ENCODE results near the gene RAB8B. TPM values are rescaled to one million over a fixed set of nuclear protein-coding genes. Genes with fewer than 3 reads are reported as not detected.

Gene RAB8B
- total RNA-seq, 1 experiment from 2014 or later = 20.9 TPM

DNA sequence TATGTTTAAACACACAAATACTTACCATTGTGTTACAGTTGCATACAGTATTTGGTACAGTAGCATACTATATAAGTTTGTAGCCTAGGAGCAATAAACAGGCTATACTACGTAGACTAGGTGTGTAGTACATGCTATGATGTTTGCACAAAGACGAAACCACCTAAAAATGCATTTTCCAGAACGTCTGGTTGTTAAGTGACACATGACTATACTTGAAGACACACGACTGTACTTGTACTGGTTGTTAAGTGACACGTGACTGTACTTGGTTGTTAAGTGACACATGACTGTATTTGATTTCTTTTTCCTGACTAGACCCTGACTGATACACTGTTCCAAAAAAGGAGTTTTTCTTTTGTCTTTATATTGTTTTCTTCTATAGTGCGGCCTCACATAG is 34.1 kb downstream of the RAB8B start:
- no peak for DNase-seq
- ChIA-PET CTCF (no interaction called here), POLR2A (ENCODE audit: unreplicated experiment) (no interaction called here)
- H3K4me3 ChIP-seq = no peak overlapping the region
- no peak overlapping the region for H3K4me2 ChIP-seq
- no peaks in the 10 kb centered on the region for H4K20me1 ChIP-seq (ENCODE audit: insufficient read depth)
- no peaks in the 10 kb centered on the region for H3K36me3 ChIP-seq (ENCODE audit: low read depth)
- H3K27ac ChIP-seq = no peak overlapping the region
- H2AFZ ChIP-seq = no peak overlapping the region
- peaks cover 40% of the 10 kb centered on the region for H3K4me1 ChIP-seq (replicated peaks; ENCODE audit: insufficient read depth)
- intact Hi-C loops (cut with micrococcal nuclease; ENCODE audit: unreplicated experiment) = no loop called here
- H3K9me3 ChIP-seq (ENCODE audit: insufficient read depth, low read depth) = no peaks in the 10 kb centered on the region
- TF ChIP-seq, protein P1, sequence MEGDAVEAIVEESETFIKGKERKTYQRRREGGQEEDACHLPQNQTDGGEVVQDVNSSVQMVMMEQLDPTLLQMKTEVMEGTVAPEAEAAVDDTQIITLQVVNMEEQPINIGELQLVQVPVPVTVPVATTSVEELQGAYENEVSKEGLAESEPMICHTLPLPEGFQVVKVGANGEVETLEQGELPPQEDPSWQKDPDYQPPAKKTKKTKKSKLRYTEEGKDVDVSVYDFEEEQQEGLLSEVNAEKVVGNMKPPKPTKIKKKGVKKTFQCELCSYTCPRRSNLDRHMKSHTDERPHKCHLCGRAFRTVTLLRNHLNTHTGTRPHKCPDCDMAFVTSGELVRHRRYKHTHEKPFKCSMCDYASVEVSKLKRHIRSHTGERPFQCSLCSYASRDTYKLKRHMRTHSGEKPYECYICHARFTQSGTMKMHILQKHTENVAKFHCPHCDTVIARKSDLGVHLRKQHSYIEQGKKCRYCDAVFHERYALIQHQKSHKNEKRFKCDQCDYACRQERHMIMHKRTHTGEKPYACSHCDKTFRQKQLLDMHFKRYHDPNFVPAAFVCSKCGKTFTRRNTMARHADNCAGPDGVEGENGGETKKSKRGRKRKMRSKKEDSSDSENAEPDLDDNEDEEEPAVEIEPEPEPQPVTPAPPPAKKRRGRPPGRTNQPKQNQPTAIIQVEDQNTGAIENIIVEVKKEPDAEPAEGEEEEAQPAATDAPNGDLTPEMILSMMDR (conservative IDR thresholded peaks at IDR 0.05) = no peak
- no peak for TF ChIP-seq EZH2 (IDR thresholded peaks at IDR 0.05; ENCODE audit: low read depth)
- peaks cover 16% of the 10 kb centered on the region; the same call in 1 of the 2 replicates for H3F3A ChIP-seq (ENCODE audit: insufficient read depth, low read depth)
- no peaks in the 10 kb centered on the region for H3K27me3 ChIP-seq (ENCODE audit: insufficient read depth, low read depth)
- H3K9me2 ChIP-seq (ENCODE audit: insufficient read depth) = no peaks in the 10 kb centered on the region
- 0 out of 2 replicates have a peak, but pooled peaks cover 12% of the 10 kb centered on the region for H3K79me2 ChIP-seq (ENCODE audit: low read depth)
- no TSS peak for BruUV-seq (replicated peaks)

GRCh38 chr15:63225381-63225780 is 36.0 kb downstream of the RAB8B start:
- H3F3A ChIP-seq (ENCODE audit: insufficient read depth, low read depth) = peaks cover 24% of the 10 kb centered on the region; the same call in 1 of the 2 replicates
- no peaks in the 10 kb centered on the region for H4K20me1 ChIP-seq (ENCODE audit: insufficient read depth)
- no TSS peak for BruUV-seq (replicated peaks)
- 0 out of 2 replicates have a peak, but pooled peaks cover 4% of the 10 kb centered on the region for H3K79me2 ChIP-seq (ENCODE audit: low read depth)
- no peaks in the 10 kb centered on the region for H3K9me3 ChIP-seq (ENCODE audit: insufficient read depth, low read depth)
- no peak for TF ChIP-seq EZH2 (IDR thresholded peaks at IDR 0.05; ENCODE audit: low read depth)
- TF ChIP-seq, protein P1 (conservative IDR thresholded peaks at IDR 0.05) = no peak
- H3K9me2 ChIP-seq (ENCODE audit: insufficient read depth) = no peaks in the 10 kb centered on the region
- H3K36me3 ChIP-seq (ENCODE audit: low read depth) = no peaks in the 10 kb centered on the region
- no peak overlapping the region for H3K27ac ChIP-seq
- H3K27me3 ChIP-seq (ENCODE audit: insufficient read depth, low read depth) = no peaks in the 10 kb centered on the region
- no peak overlapping the region for H2AFZ ChIP-seq
- H3K4me2 ChIP-seq = no peak overlapping the region
- CTCF ChIA-PET = no interaction called here
- DNase-seq = no peak
- intact Hi-C loops (cut with micrococcal nuclease; ENCODE audit: unreplicated experiment) = no loop called here
- no peak overlapping the region for H3K4me3 ChIP-seq
- peaks cover 44% of the 10 kb centered on the region for H3K4me1 ChIP-seq (replicated peaks; ENCODE audit: insufficient read depth)
- POLR2A ChIA-PET (ENCODE audit: unreplicated experiment) = interaction anchor here (0.6 kb wide), 1 partner anchor 18 kb away, joined by 3 read pairs; no protein-coding TSS in a partner anchor

GRCh38 chr15:63226155-63226883 is 36.9 kb downstream of the RAB8B start:
- BruUV-seq (replicated peaks) = no TSS peak
- Histone ChIP-seq H3K79me2 (ENCODE audit: low read depth) (peaks cover 10% of the 10 kb centered on the region; the same call in 1 of the 2 replicates), H3F3A (ENCODE audit: insufficient read depth, low read depth) (peaks cover 25% of the 10 kb centered on the region; the same call in 1 of the 2 replicates), H3K27ac (no peak overlapping the region), H3K27me3 (ENCODE audit: insufficient read depth, low read depth) (no peaks in the 10 kb centered on the region), H3K36me3 (ENCODE audit: low read depth) (no peaks in the 10 kb centered on the region), H4K20me1 (ENCODE audit: insufficient read depth) (no peaks in the 10 kb centered on the region), H2AFZ (no peak overlapping the region), H3K9me3 (ENCODE audit: insufficient read depth, low read depth) (no peaks in the 10 kb centered on the region), H3K4me2 (no peak overlapping the region), H3K9me2 (ENCODE audit: insufficient read depth) (no peaks in the 10 kb centered on the region), H3K4me3 (no peak overlapping the region), H3K4me1 (replicated peaks; ENCODE audit: insufficient read depth) (peaks cover 38% of the 10 kb centered on the region)
- intact Hi-C loops (cut with micrococcal nuclease; ENCODE audit: unreplicated experiment) = no loop called here
- TF ChIP-seq, protein P1 (conservative IDR thresholded peaks at IDR 0.05) = no peak
- TF ChIP-seq EZH2 (IDR thresholded peaks at IDR 0.05; ENCODE audit: low read depth) = no peak
- DNase-seq = no peak
- ChIA-PET POLR2A (ENCODE audit: unreplicated experiment) (no interaction called here), CTCF (no interaction called here)
